ENCODE results near the gene ADIPOR1. TPM values are rescaled to one million over a fixed set of nuclear protein-coding genes. Genes with fewer than 3 reads are reported as not detected.
"Not testable (repeated sequence)": the region's sequence is repeated elsewhere in the genome, so short reads cannot be mapped to it uniquely, and the experiment has no call there.

ADIPOR1 gene
- total RNA-seq, 1 donor from 2014 or later: 52.4 TPM

DNA sequence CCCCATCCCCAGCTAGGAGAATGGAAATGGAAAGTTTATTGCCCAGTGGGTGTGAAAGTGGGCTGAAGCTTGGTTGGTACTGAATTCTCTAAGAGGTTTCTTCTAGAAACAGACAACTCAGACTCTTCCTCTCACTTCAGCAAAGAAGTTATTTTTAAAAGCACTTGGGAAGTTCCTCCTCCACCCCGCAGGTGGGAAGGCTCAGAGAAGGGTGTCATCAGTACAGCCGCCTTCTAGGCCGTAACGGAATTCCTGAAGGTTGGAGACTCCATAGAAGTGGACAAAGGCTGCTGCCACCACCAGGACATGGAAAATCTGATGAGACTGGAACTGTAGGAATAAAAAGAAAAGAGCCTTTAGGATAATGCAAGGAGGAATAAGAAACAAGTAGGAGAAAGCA is 16.7 kb downstream of the ADIPOR1 start:
- H3K4me1 Mint-ChIP-seq (ENCODE audit: unreplicated experiment): no peaks in the 10 kb centered on the region
- H3K36me3 Mint-ChIP-seq: peaks cover 35% of the 10 kb centered on the region
- no peak overlapping the region for H3K4me3 Mint-ChIP-seq
- no peak overlapping the region for H3K27ac Mint-ChIP-seq
- TF ChIP-seq, protein P1, sequence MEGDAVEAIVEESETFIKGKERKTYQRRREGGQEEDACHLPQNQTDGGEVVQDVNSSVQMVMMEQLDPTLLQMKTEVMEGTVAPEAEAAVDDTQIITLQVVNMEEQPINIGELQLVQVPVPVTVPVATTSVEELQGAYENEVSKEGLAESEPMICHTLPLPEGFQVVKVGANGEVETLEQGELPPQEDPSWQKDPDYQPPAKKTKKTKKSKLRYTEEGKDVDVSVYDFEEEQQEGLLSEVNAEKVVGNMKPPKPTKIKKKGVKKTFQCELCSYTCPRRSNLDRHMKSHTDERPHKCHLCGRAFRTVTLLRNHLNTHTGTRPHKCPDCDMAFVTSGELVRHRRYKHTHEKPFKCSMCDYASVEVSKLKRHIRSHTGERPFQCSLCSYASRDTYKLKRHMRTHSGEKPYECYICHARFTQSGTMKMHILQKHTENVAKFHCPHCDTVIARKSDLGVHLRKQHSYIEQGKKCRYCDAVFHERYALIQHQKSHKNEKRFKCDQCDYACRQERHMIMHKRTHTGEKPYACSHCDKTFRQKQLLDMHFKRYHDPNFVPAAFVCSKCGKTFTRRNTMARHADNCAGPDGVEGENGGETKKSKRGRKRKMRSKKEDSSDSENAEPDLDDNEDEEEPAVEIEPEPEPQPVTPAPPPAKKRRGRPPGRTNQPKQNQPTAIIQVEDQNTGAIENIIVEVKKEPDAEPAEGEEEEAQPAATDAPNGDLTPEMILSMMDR (conservative IDR thresholded peaks at IDR 0.05): no peak
- no peaks in the 10 kb centered on the region for H3K9me3 Mint-ChIP-seq
- no peaks in the 10 kb centered on the region for H3K27me3 Mint-ChIP-seq
- no peak for DNase-seq (ENCODE audit: extremely low spot score, unreplicated experiment)

DNA sequence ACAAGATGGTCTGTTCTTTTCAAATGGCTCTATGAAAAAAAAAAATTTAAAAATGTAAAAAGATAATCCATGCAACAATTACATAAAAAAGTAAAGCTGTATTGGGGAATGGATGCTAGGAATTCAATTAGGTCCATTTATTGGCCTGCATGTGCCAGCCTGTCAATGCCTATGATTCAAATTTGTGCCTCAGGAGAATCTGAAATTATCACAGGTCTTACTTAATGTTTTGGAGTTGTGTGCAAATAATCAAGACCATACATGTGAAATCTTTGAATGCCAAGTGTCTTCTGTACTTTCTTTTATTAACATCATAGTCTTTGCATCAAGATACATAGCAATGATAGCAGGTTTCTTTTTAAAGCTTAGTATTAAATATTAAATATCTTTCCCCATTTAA is 17.6 kb downstream of the ADIPOR1 start:
- TF ChIP-seq, protein P1 (conservative IDR thresholded peaks at IDR 0.05): no peak
- H3K36me3 Mint-ChIP-seq: peaks cover 30% of the 10 kb centered on the region

DNA sequence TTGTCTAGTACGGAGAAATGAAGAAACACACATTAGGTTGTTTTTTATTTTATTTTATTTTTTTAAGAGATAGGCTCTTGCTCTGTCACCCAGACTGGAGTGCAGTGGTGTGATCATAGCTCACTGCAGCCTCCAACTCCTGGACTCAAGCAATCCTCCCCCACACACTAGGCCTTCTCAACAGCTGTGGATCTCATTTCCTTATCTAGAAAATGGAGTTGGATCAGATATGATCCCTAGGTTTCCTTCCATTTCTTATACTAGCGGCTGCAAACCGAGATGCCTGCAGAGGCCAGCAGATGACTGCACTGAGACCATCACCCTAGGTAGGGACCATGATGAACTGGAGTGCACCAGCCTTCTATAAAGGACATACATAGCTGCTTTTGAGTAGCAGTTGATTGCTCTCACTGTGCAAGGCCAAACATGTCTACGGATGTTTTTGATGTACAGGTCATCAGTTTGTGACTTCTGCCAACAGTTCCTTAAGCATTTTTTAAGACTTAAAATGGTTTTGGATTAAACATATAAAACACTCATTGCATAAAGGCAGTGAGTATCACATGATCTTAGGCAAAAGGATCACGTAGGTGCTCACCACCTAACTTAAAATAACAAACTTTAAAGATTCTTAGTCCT is 19.7 kb downstream of the ADIPOR1 start:
- TF ChIP-seq, protein P1 (conservative IDR thresholded peaks at IDR 0.05): no peak
- no peaks in the 10 kb centered on the region for H3K9me3 Mint-ChIP-seq
- H3K4me3 Mint-ChIP-seq: no peak overlapping the region
- peaks cover 16% of the 10 kb centered on the region for H3K36me3 Mint-ChIP-seq
- peaks cover 8% of the 10 kb centered on the region for H3K27me3 Mint-ChIP-seq
- H3K27ac Mint-ChIP-seq: no peak overlapping the region
- no peak for DNase-seq (ENCODE audit: extremely low spot score, unreplicated experiment)
- H3K4me1 Mint-ChIP-seq (ENCODE audit: unreplicated experiment): no peaks in the 10 kb centered on the region

More for the DNA sequence above, 17.6 kb downstream of the ADIPOR1 start:
- Mint-ChIP-seq H3K4me3 (no peak overlapping the region), H3K4me1 (ENCODE audit: unreplicated experiment) (no peaks in the 10 kb centered on the region), H3K27me3 (no peaks in the 10 kb centered on the region), H3K9me3 (no peaks in the 10 kb centered on the region), H3K27ac (no peak overlapping the region)
- no peak for DNase-seq (ENCODE audit: extremely low spot score, unreplicated experiment)

DNA sequence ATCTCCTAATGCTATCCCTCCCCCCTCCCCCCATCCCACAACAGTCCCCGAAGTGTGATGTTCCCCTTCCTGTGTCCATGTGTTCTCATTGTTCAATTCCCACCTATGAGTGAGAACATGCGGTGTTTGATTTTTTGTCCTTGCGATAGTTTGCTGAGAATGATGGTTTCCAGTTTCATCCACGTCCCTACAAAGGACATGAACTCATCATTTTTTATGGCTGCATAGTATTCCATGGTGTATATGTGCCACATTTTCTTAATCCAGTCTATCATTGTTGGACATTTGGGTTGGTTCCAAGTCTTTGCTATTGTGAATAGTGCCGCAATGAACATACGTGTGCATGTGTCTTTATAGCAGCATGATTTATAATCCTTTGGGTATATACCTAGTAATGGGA is 21.7 kb downstream of the ADIPOR1 start:
- not testable (repeated sequence) for DNase-seq (ENCODE audit: extremely low spot score, unreplicated experiment); H3K27ac Mint-ChIP-seq; H3K4me1 Mint-ChIP-seq (ENCODE audit: unreplicated experiment); H3K9me3 Mint-ChIP-seq; H3K36me3 Mint-ChIP-seq; H3K4me3 Mint-ChIP-seq
- H3K27me3 Mint-ChIP-seq: peaks cover 11% of the 10 kb centered on the region

DNA sequence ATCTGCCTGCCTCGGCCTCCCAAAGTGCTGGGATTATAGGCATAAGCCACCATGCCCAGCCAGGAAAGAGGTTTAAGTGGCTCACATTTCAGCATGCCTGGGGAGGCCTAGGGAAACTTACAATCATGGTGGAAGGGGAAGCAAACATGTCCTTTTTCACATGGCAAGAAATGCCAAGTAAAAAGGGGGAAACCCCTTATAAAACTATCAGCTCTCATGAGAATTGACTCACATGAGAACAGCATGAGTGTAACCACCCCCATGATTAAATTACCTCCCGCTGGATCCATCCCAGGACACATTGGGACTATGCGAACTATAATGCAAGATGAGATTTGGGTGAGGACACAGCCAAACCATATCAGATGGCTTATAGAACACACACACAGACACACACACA is 22.3 kb downstream of the ADIPOR1 start:
- Mint-ChIP-seq H3K9me3 (peaks cover 5% of the 10 kb centered on the region), H3K36me3 (peaks cover 4% of the 10 kb centered on the region)
- DNase-seq (ENCODE audit: extremely low spot score, unreplicated experiment): no peak

DNA sequence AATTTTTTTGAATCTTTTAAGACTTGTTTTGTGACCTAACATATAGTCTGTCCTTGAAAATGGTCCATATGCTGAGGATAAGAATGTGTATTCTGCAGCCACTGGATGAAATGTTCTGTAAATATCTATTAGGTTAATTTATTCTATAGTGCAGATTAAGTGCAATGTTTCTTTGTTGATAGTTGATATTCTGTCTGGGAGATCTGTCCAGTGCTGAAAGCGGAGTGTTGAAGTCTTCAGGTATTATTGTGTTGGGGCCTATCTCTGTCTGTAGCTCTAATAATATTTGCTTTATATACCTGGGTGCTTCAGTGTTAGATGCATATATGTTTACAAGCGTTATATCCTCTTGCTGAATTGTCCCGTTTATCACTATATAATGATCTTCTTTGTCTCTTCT is 23.4 kb downstream of the ADIPOR1 start:
- H3K36me3 Mint-ChIP-seq: peaks cover 4% of the 10 kb centered on the region
- peaks cover 5% of the 10 kb centered on the region for H3K9me3 Mint-ChIP-seq

More for the DNA sequence above, 22.3 kb downstream of the ADIPOR1 start:
- Mint-ChIP-seq H3K27ac (no peak overlapping the region), H3K4me3 (no peak overlapping the region), H3K4me1 (ENCODE audit: unreplicated experiment) (no peaks in the 10 kb centered on the region), H3K27me3 (peaks cover 11% of the 10 kb centered on the region)
- TF ChIP-seq, protein P1 (conservative IDR thresholded peaks at IDR 0.05): no peak

More for the DNA sequence above, 23.4 kb downstream of the ADIPOR1 start:
- DNase-seq (ENCODE audit: extremely low spot score, unreplicated experiment): no peak
- no peaks in the 10 kb centered on the region for H3K4me1 Mint-ChIP-seq (ENCODE audit: unreplicated experiment)
- H3K27ac Mint-ChIP-seq: no peak overlapping the region
- TF ChIP-seq, protein P1 (conservative IDR thresholded peaks at IDR 0.05): no peak
- H3K4me3 Mint-ChIP-seq: no peak overlapping the region
- H3K27me3 Mint-ChIP-seq: peaks cover 11% of the 10 kb centered on the region

Data from type B pancreatic cell (in vitro differentiated cells).